GM19239 (cell line): ENCODE measurements around the gene SRSF10.

ENCODE experiments used
- DNase-seq: peaks from one replicate; pipeline ENCODE4 v3.0.0; 2011; ENCODE audit warnings: low spot score; ENCODE audit not compliant: insufficient read length
- FAIRE-seq: peaks from 2 replicates; lab custom pipeline; 2011; peaks lifted over from hg19 to GRCh38; lab: Jason Lieb, UNC

Gene SRSF10

DNA sequence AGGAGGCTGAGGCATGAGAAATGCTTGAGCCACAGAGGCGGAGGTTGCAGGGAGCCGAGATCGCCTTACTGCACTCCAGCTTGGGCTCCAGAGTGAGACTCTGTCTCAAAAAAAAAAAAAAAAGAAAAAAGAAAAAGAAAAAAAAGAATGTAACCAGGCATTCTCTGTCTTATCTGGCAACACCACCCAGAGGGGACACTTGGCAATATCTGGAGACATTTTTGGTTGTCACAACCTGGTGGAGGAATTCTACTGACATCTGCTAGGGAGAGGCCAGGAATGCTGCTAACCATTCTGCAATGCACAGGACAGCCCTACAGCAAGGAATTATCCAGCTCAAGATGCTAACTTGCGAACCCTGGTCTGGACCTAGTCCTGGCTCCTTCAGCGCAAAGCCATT, 64.7 kb downstream of the SRSF10 start:
- DNase-seq (no peak), FAIRE-seq (no peak)

DNA sequence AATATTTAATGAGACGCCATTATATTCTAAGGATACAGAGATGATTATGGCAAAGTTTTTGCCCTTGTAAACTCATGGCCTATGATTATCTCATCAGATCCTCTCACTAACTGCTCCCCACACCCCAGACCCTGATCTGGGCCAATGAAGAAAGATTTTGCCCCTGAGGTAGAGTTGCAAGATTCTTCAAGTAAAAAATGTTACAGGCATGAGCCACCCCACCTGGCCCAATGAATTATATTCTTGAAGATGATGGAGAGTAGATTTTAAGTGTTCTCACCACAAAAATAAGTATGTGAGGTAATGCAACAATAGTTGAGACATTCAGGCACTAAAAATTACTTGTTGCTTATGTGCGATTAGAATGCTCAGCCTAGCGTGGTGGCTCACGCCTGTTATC, 65.2 kb downstream of the SRSF10 start:
- DNase-seq, result no peak
- no peak for FAIRE-seq
